Breast epithelium (tissue), 3 donors: ENCODE data around the gene FAM53A.

ENCODE experiments used
- CTCF ChIP-seq, 3 donors: fragments of 450-650 bp; IDR thresholded peaks; one replicate each; pipeline ENCODE4 v1.5.1; 2016 to 2017; ENCODE audit warnings: antibody characterized with exemption in 3 of 3, mild to moderate bottlenecking in 3 of 3, moderate library complexity in 3 of 3
- POLR2AphosphoS5 ChIP-seq, 3 donors: sonication (generic); formaldehyde crosslinking; IDR thresholded peaks; one replicate each; pipeline ENCODE4 v1.6.1; 2017; ENCODE audit warnings: antibody characterized with exemption in 3 of 3

GRCh38 chr4:1618438-1618837 is 65.7 kb downstream of the FAM53A start:
- no peak for TF ChIP-seq CTCF (IDR thresholded peaks at IDR 0.05)
- no peak for TF ChIP-seq POLR2AphosphoS5 (IDR thresholded peaks at IDR 0.05)
